Psoas muscle (tissue), 8 donors: ENCODE data around the gene TMEM200C. TPM values are rescaled to one million over a fixed set of nuclear protein-coding genes. Genes with fewer than 3 reads are reported as not detected.

Experiments used
- ATAC-seq, 4 donors: fragments of 200-7000 bp; cut with Tn5 transposase; one replicate each; pipeline ENCODE4 v1.9.1; 2020; ENCODE audit warnings: moderate library complexity in 3 of 4, mild to moderate bottlenecking in 2 of 4
- DNase-seq, 2 donors: peaks; one replicate each; pipeline ENCODE4 v3.0.0-alpha.2; 2020
- H3K27ac ChIP-seq: fragments of 200-600 bp; one replicate; pipeline ENCODE4 v1.8.0; 2022
- H3K27me3 ChIP-seq, 3 donors: fragments of 200-600 bp in 1 of 3; one replicate each; pipeline versions ENCODE4 v1.6.1 to v1.8.0; 2013 to 2022; ENCODE audit warnings: low read length in 2 of 3, mild to moderate bottlenecking in 2 of 3, moderate library complexity in 1 of 3; ENCODE audit not compliant: insufficient read depth in 3 of 3
- H3K36me3 ChIP-seq, 2 donors: fragments of 200-600 bp in 1 of 2; one replicate each; pipeline versions ENCODE4 v1.6.1 to v1.8.0; 2013 to 2022; ENCODE audit warnings: low read depth in 1 of 2, mild to moderate bottlenecking in 1 of 2, moderate library complexity in 1 of 2; ENCODE audit not compliant: insufficient read depth in 1 of 2
- H3K4me1 ChIP-seq: fragments of 200-600 bp; one replicate; pipeline ENCODE4 v1.8.0; 2022
- H3K4me3 ChIP-seq: fragments of 200-600 bp; one replicate; pipeline ENCODE4 v1.8.0; 2022; ENCODE audit warnings: mild to moderate bottlenecking
- H3K9me3 ChIP-seq: fragments of 200-600 bp; one replicate; pipeline ENCODE4 v1.8.0; 2022
- WGBS, 3 donors: extraction: QIAGEN DNeasy Blood & Tissue Kit; methylation state at CpG; one replicate each; pipeline versions ENCODE4 v1.1.6 to v1.1.7; 2013; 5-methylcytosine and 5-hydroxymethylcytosine counted together
- intact Hi-C, 2 donors: fragments of 100-400 bp; cut with DNase I; formaldehyde crosslinking; loops; one replicate each; pipeline versions ENCODE4 v1.11.0 to v1.14.2; 2022
- polyA plus RNA-seq, 3 donors: library from polyadenylated mRNA; stranded (reverse); fragments of 200-250 nt; gene quantifications; one replicate each; pipeline ENCODE4 v1.2.3, GENCODE V29; 2013
- total RNA-seq, 4 donors: library from RNA; stranded (reverse); fragmentation: NEBNext Ultra II Directional in 2 of 4; extraction: Animal tissue kit (Norgen Biotek cat#: 25700) in 2 of 4; gene quantifications; one replicate each; pipeline versions ENCODE4 v1.2.1 to v1.2.4, GENCODE V29; 2021 to 2023
- TF ChIP-seq, protein P1 (sequence below): fragments of 200-600 bp; IDR thresholded peaks from one replicate; pipeline ENCODE4 v1.8.0; 2022; ENCODE audit warnings: antibody characterized with exemption
- donor health status: healthy with polysubstance abuse.
- donor health status: DM: no; HTN: no; CAD: no; lungs with moderate emphysema.
- donor health status: Bipolar disorder and iron deficiency.
- donor health status: healthy.
- donor health status: DM: yes; HTN: yes; CAD: no.
- donor health status: DM: no; HTN: no; CAD: no.
- donor health status: DM: no; HTN: no; CAD: no.
- donor health status: DM: yes; HTN: yes; CAD: no.

TMEM200C gene
- total and polyA plus RNA-seq, 7 donors = under 0.01 to 0.15 (median 0.04) TPM; not detected in 2

DNA sequence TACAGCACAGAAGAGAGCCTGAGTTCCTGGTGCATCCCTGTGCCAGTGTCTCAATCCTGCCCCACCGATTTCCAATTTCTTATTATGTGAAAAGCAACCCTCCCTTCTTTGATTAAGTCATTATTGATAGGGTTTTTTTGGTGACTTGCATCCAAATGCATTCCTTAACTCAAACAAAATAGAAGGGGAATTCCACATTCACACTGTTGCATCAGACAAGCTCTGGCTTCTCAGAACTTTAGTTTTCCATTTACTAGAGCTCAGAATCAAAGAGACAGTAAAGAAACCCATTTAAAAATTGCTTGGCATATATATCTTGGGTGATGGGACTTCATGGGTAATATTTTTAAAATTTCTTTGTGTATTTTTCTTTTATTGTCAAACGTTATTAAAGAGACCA lies 13.8 kb upstream of the TMEM200C start:
- no peaks in the 10 kb centered on the region for H3K36me3 ChIP-seq
- H3K4me3 ChIP-seq = no peak overlapping the region
- no peak overlapping the region for H3K27ac ChIP-seq
- DNase-seq (no peak), ATAC-seq (no peak)
- TF ChIP-seq, protein P1, sequence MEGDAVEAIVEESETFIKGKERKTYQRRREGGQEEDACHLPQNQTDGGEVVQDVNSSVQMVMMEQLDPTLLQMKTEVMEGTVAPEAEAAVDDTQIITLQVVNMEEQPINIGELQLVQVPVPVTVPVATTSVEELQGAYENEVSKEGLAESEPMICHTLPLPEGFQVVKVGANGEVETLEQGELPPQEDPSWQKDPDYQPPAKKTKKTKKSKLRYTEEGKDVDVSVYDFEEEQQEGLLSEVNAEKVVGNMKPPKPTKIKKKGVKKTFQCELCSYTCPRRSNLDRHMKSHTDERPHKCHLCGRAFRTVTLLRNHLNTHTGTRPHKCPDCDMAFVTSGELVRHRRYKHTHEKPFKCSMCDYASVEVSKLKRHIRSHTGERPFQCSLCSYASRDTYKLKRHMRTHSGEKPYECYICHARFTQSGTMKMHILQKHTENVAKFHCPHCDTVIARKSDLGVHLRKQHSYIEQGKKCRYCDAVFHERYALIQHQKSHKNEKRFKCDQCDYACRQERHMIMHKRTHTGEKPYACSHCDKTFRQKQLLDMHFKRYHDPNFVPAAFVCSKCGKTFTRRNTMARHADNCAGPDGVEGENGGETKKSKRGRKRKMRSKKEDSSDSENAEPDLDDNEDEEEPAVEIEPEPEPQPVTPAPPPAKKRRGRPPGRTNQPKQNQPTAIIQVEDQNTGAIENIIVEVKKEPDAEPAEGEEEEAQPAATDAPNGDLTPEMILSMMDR = no peak
- WGBS, 3 donors = 81 to 85% (median 82%) methylated on average over 2 of the region's 2 CpGs
- H3K4me1 ChIP-seq = no peaks in the 10 kb centered on the region
- intact Hi-C loops = loop anchor here in 1 of 2 donors (10.0 kb wide), 1 partner anchor 56 kb away; no protein-coding TSS in a partner anchor
- H3K27me3 ChIP-seq = peaks cover 0 to 5% (median 0%) of the 10 kb centered on the region in 3 donors
- H3K9me3 ChIP-seq = no peaks in the 10 kb centered on the region

DNA sequence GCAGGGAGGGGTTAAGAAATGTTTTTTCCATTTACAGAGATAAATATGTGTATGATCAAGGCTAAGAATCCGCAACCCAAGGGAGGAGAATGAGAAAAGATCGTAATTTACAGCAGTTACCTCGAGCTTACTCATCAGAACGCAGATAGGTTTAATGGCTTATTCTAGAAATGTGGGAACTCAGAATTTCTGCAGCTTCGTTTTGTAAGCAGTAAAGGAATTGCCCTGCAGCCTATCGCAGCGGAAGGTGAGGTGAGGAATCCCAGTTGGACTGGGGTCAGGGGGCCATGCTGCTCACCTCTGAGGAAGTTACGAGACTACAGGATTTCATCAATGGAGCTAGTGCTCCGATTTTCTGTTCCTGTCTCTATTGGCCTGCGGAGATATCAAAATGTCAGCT lies 8.1 kb upstream of the TMEM200C start:
- ATAC-seq (no peak), DNase-seq (no peak)
- intact Hi-C loops = loop anchor here in 1 of 2 donors (10.0 kb wide), 1 partner anchor 61 kb away; no protein-coding TSS in a partner anchor
- Histone ChIP-seq H3K9me3 (no peaks in the 10 kb centered on the region), H3K27me3 (peaks cover 0 to 18% (median 9%) of the 10 kb centered on the region in 3 donors), H3K36me3 (no peaks in the 10 kb centered on the region), H3K27ac (no peak overlapping the region), H3K4me1 (no peaks in the 10 kb centered on the region), H3K4me3 (no peak overlapping the region)
- WGBS, 3 donors = 75 to 89% (median 77%) methylated on average over 10 of the region's 10 CpGs
- TF ChIP-seq, protein P1 = no peak

DNA sequence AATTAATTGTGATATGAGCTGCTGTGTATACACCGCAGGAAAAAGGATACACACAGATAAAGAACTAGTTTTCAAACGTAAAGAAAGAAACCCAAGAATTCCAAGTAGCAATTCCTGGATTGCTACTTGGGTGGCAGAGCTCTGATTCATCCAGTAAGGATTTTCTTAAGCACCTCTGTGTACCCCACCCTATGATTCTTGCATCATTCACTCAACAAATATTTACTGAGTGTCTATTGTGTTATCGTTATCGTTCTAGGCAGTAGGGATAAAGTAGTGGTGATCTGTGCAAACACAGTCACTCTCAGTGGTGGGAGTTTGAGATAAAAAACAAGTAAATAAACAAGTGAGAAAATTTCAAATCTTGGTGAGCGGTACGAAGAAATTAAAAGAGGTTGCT lies 4.9 kb upstream of the TMEM200C start:
- Histone ChIP-seq H3K4me1 (no peaks in the 10 kb centered on the region), H3K4me3 (no peak overlapping the region), H3K36me3 (no peaks in the 10 kb centered on the region), H3K27ac (no peak overlapping the region), H3K27me3 (peaks cover 3 to 49% (median 9%) of the 10 kb centered on the region in 3 donors), H3K9me3 (no peaks in the 10 kb centered on the region)
- WGBS, 3 donors = 81 to 90% (median 88%) methylated on average over 6 of the region's 6 CpGs
- intact Hi-C loops = loop anchor here in 1 of 2 donors (10.0 kb wide), 1 partner anchor 65 kb away; no protein-coding TSS in a partner anchor
- ATAC-seq = no peak
- DNase-seq = no peak
- TF ChIP-seq, protein P1 = no peak

DNA sequence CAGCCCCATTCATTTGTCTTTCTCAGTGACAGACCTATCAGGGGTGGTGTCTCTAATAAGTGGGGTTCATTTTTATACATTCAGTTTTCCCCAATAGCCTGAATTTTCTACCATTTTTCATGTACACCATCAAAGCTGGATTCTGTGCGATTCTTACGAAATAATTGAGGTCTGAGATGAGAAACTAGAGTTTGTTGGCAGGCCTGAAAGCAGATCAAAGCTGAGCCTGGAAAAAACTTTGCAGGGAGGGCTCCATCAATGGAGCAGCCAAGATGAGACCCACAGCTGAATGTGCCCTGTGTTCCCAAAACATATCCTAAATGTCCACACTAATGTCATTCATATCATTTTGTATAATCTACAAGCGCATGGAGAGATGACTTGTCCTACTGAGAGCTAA lies 4.5 kb upstream of the TMEM200C start:
- no peak for ATAC-seq
- H3K27ac ChIP-seq = no peak overlapping the region
- TF ChIP-seq, protein P1 = no peak
- WGBS, 3 donors = 94 to 97% (median 95%) methylated on average over 3 of the region's 3 CpGs
- intact Hi-C loops = loop anchor here in 1 of 2 donors (10.0 kb wide), 2 partner anchors 65 to 825 kb away; no protein-coding TSS in a partner anchor
- DNase-seq = no peak
- H3K9me3 ChIP-seq = no peaks in the 10 kb centered on the region
- no peaks in the 10 kb centered on the region for H3K36me3 ChIP-seq
- no peak overlapping the region for H3K4me3 ChIP-seq
- peaks cover 6 to 54% (median 9%) of the 10 kb centered on the region in 3 donors for H3K27me3 ChIP-seq
- H3K4me1 ChIP-seq = peaks cover under 1% of the 10 kb centered on the region
